ENCODE results near the gene MUC5B.

Gene MUC5B

DNA sequence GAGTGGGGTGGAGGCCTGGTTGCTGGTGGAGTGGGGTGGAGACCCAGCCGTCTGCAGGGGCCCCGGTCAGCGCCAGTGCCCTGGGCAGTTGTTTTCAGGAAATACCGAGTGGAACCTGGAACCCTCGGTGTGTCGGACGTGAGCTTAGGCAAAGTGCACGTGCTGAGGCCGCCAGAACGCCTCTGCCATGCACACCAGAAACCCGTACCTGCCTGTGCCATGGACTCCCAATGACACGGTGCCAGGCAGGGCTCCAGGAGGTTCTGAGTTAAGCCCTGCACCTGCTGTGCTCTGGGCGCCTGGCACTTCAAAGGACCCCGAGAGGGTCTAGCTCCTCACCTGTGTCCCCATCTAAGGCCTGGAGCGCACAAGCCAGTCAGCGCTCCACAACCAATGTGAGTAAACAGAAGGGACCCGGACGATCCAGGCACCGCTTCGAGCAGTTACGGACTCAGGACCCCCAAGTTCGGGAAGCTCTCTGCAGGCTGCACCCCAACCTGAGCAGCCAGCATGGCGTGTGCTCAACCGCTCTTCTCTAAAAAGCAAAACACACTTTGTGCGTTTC, 74.2 kb downstream of the MUC5B start:
- Histone ChIP-seq H3K27me3 (replicated peaks in 2 of 5; ENCODE audit: control insufficient read depth in 4 of 5, insufficient read depth in 5 of 5, low read length in 4 of 5) (no peaks in the 10 kb centered on the region), H3K9me3 (ENCODE audit: control extremely low read depth in 1 of 5, control insufficient read depth in 4 of 5, insufficient read depth in 2 of 5, low read depth in 1 of 5, low read length in 4 of 5) (no peaks in the 10 kb centered on the region), H3K4me3 (ENCODE audit: control insufficient read depth in 1 of 7, extremely low read depth in 1 of 7, insufficient read depth in 4 of 7, low read depth in 2 of 7, low read length in 6 of 7) (no peak overlapping the region), H3K4me1 (ENCODE audit: control extremely low read depth in 1 of 4, control insufficient read depth in 4 of 4, insufficient read depth in 4 of 4, low read length in 3 of 4) (peaks cover 0 to 35% (median 24%) of the 10 kb centered on the region in 4 experiments), H3K36me3 (ENCODE audit: control insufficient read depth in 4 of 4, insufficient read depth in 4 of 4, low read length in 3 of 4) (peaks cover 2 to 50% (median 20%) of the 10 kb centered on the region in 4 experiments), H3K27ac (ENCODE audit: insufficient read depth in 1 of 2, low read depth in 1 of 2, low read length in 2 of 2, poor library complexity in 1 of 2, severe bottlenecking in 2 of 2) (peak overlapping the region in 1 of 2 experiments; percentile 56)
- WGBS (ENCODE audit: insufficient coverage): 96% methylated on average over 25 of the region's 25 CpGs
- no peak for DNase-seq
- ChIA-PET CTCF (interaction anchor here (0.9 to 1.0 kb wide), 2 partner anchors 11 to 220 kb away, joined by 3 to 4 read pairs; no protein-coding TSS in a partner anchor), POLR2A (interaction anchor here (0.8 kb wide), 2 partner anchors 12 to 32 kb away, joined by 3 to 4 read pairs; partner anchors contain the start of gene TOLLIP)

DNA sequence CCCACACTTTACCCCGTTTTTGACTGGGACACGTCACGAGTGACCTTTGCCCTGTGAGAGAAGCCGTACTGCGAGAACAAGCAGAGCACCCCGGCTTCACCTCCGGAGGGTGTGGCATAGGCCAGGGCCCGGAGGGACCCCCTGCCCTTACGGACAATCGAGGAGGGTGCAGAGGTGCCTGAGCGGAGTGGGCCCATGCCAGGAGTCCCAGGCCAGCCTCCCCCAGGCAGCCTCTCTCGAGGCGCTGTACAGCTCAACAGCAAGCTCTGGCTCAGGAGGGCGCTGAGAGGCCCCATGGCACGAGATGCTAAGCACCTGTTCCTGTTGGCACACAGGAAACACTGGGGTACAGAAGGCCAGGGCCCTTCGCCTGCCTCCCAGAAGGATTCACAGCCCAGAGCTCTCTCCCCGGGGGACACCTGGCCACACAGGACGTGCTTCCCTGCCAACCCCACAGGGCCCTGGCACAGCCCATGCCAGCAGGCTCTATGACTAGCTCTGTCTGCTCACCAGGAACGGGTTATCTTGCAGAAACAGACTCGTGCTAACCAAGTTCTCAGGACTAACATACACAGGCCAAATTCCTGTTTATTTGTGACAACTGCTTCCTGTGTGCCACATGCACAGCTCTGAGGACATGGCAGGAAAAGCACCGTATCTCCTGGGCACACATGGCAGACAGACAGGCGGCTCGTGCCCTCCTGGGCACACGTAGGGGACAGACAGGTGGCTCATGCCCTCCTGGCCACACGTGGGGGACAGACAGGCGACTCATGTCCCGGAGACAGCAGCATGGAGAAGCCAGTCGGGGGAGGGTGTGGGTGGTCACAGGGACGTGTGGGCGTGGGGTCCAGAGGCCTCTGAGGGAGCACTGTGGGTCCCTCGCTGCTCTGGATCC, 75.0 kb downstream of the MUC5B start:
- CTCF ChIA-PET: interaction anchor here (0.9 to 1.0 kb wide), 3 partner anchors 11 to 219 kb away, joined by 3 to 7 read pairs (median 4); no protein-coding TSS in a partner anchor
- H3K4me3 ChIP-seq (ENCODE audit: control insufficient read depth in 1 of 7, extremely low read depth in 1 of 7, insufficient read depth in 4 of 7, low read depth in 2 of 7, low read length in 6 of 7): peak overlapping the region in 1 of 7 experiments; percentile 23
- 42% methylated on average over 30 of the region's 31 CpGs for WGBS (ENCODE audit: insufficient coverage)

DNA sequence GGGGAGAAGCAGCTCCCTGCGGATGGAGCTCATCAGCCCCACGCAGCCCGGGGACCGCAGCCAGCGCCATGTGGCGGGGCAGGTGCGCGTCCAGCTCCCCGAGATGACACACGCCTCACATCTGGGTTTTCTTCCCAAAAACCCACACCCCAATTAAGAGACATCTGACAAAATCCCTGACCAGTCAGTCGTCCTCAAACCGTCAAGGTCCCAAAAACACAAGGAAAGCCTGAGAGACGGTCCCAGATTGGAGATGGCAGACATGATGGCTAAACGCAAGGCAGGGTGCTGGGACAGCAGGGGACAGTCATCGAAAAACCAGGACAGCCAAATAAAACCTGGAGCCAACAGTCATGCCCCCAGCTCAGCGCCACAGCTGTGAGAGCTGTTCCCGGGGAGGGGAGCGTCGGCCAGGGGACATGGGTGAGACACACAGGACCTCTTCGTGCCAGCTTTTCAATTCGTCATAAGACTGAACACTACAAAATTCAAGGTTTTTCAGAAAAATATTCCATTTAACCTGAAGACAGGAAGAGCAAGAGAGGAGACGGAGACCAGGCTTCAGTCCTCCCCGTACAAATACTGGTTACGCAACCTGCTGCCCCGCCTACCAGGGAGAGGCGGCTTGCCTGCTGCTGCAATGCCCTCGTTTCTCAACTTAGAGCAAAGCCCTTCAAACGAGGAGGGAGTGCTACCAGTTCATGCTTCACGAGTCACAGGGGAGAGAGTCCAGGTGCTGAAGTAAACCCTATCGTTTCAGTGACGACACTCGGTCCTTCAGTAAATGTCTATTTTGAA, 76.0 kb downstream of the MUC5B start:
- Histone ChIP-seq H3K4me3 (ENCODE audit: control insufficient read depth in 1 of 7, extremely low read depth in 1 of 7, insufficient read depth in 4 of 7, low read depth in 2 of 7, low read length in 6 of 7) (peak overlapping the region in 1 of 7 experiments; percentile 28), H3K36me3 (ENCODE audit: control insufficient read depth in 4 of 4, insufficient read depth in 4 of 4, low read length in 3 of 4) (peaks cover 2 to 32% (median 11%) of the 10 kb centered on the region in 4 experiments), H3K4me1 (ENCODE audit: control extremely low read depth in 1 of 4, control insufficient read depth in 4 of 4, insufficient read depth in 4 of 4, low read length in 3 of 4) (peaks cover 0 to 39% (median 31%) of the 10 kb centered on the region in 4 experiments), H3K27ac (ENCODE audit: insufficient read depth in 1 of 2, low read depth in 1 of 2, low read length in 2 of 2, poor library complexity in 1 of 2, severe bottlenecking in 2 of 2) (peak overlapping the region in 1 of 2 experiments; percentile 33), H3K9me3 (ENCODE audit: control extremely low read depth in 1 of 5, control insufficient read depth in 4 of 5, insufficient read depth in 2 of 5, low read depth in 1 of 5, low read length in 4 of 5) (no peaks in the 10 kb centered on the region), H3K27me3 (replicated peaks in 2 of 5; ENCODE audit: control insufficient read depth in 4 of 5, insufficient read depth in 5 of 5, low read length in 4 of 5) (no peaks in the 10 kb centered on the region)
- ChIA-PET CTCF (interaction anchor here (1.0 kb wide), 1 partner anchor 12 kb away, joined by 7 read pairs; no protein-coding TSS in a partner anchor), POLR2A (no interaction called here)
- WGBS (ENCODE audit: insufficient coverage): 65% methylated on average over 22 of the region's 32 CpGs
- peak in 2 of 3 donors; percentile 65 to 76 for DNase-seq

More for the DNA sequence above, 75.0 kb downstream of the MUC5B start:
- no peaks in the 10 kb centered on the region for H3K9me3 ChIP-seq (ENCODE audit: control extremely low read depth in 1 of 5, control insufficient read depth in 4 of 5, insufficient read depth in 2 of 5, low read depth in 1 of 5, low read length in 4 of 5)
- peak; percentile 79 to 95 (median 85) for DNase-seq
- peaks cover 0 to 35% (median 26%) of the 10 kb centered on the region in 4 experiments for H3K4me1 ChIP-seq (ENCODE audit: control extremely low read depth in 1 of 4, control insufficient read depth in 4 of 4, insufficient read depth in 4 of 4, low read length in 3 of 4)
- POLR2A ChIA-PET: interaction anchor here (0.8 kb wide), 2 partner anchors 12 to 32 kb away, joined by 3 to 4 read pairs; partner anchors contain the start of gene TOLLIP
- peaks cover 2 to 43% (median 14%) of the 10 kb centered on the region in 4 experiments for H3K36me3 ChIP-seq (ENCODE audit: control insufficient read depth in 4 of 4, insufficient read depth in 4 of 4, low read length in 3 of 4)
- peak overlapping the region in 1 of 2 experiments; percentile 56 for H3K27ac ChIP-seq (ENCODE audit: insufficient read depth in 1 of 2, low read depth in 1 of 2, low read length in 2 of 2, poor library complexity in 1 of 2, severe bottlenecking in 2 of 2)
- no peaks in the 10 kb centered on the region for H3K27me3 ChIP-seq (replicated peaks in 2 of 5; ENCODE audit: control insufficient read depth in 4 of 5, insufficient read depth in 5 of 5, low read length in 4 of 5)

DNA sequence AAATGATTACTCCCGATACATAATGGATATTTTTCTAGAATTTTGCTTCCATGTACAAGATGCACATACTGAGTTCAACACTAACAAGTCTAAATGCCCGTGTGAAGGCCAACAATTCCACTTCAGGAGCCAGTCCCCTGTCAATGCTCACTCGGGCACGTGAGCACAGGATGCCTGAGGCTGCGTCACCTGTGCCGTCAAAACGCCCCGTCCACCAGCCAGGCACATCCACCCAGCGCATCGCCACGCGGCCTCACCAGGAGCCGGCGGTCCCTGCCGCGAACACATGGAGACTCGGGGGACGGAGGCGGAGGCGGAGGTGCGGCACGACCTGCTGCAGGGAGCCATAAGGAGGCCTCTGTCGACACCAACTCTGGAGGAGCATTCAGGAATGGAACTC, 76.8 kb downstream of the MUC5B start:
- Histone ChIP-seq H3K4me3 (ENCODE audit: control insufficient read depth in 1 of 7, extremely low read depth in 1 of 7, insufficient read depth in 4 of 7, low read depth in 2 of 7, low read length in 6 of 7) (no peak overlapping the region), H3K27ac (ENCODE audit: insufficient read depth in 1 of 2, low read depth in 1 of 2, low read length in 2 of 2, poor library complexity in 1 of 2, severe bottlenecking in 2 of 2) (no peak overlapping the region), H3K4me1 (ENCODE audit: control extremely low read depth in 1 of 4, control insufficient read depth in 4 of 4, insufficient read depth in 4 of 4, low read length in 3 of 4) (peaks cover 0 to 40% (median 31%) of the 10 kb centered on the region in 4 experiments), H3K9me3 (ENCODE audit: control extremely low read depth in 1 of 5, control insufficient read depth in 4 of 5, insufficient read depth in 2 of 5, low read depth in 1 of 5, low read length in 4 of 5) (no peaks in the 10 kb centered on the region), H3K27me3 (replicated peaks in 2 of 5; ENCODE audit: control insufficient read depth in 4 of 5, insufficient read depth in 5 of 5, low read length in 4 of 5) (no peaks in the 10 kb centered on the region), H3K36me3 (ENCODE audit: control insufficient read depth in 4 of 4, insufficient read depth in 4 of 4, low read length in 3 of 4) (peaks cover 2 to 34% (median 11%) of the 10 kb centered on the region in 4 experiments)
- POLR2A ChIA-PET: no interaction called here
- CTCF ChIA-PET: no interaction called here
- 96% methylated on average over 21 of the region's 23 CpGs for WGBS (ENCODE audit: insufficient coverage)
- DNase-seq: no peak

DNA sequence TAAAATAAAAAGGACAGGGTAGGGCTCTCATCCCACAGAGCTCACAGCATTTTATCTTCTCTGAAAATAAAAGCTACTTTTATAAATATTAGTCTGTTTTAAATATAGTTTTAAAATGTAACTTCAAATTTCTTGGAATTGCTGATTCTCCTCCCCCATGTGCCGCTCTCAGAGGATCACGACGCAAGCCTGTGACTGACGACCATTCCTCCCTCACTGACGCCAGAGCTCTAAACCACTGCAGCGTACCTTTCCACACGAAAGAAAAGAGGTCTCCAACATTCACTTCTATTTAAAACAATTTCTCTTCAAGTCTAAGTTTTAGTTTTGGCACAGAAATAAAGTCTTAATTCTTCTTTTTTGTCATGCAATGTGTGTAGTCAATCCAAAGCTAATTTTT, 77.3 kb downstream of the MUC5B start:
- H3K4me3 ChIP-seq (ENCODE audit: control insufficient read depth in 1 of 7, extremely low read depth in 1 of 7, insufficient read depth in 4 of 7, low read depth in 2 of 7, low read length in 6 of 7): no peak overlapping the region
- DNase-seq: no peak
- H3K36me3 ChIP-seq (ENCODE audit: control insufficient read depth in 4 of 4, insufficient read depth in 4 of 4, low read length in 3 of 4): peaks cover 2 to 33% (median 9%) of the 10 kb centered on the region in 4 experiments
- H3K27ac ChIP-seq (ENCODE audit: insufficient read depth in 1 of 2, low read depth in 1 of 2, low read length in 2 of 2, poor library complexity in 1 of 2, severe bottlenecking in 2 of 2): no peak overlapping the region
- no peaks in the 10 kb centered on the region for H3K9me3 ChIP-seq (ENCODE audit: control extremely low read depth in 1 of 5, control insufficient read depth in 4 of 5, insufficient read depth in 2 of 5, low read depth in 1 of 5, low read length in 4 of 5)
- WGBS (ENCODE audit: insufficient coverage): 74% methylated on average over 6 of the region's 7 CpGs
- ChIA-PET POLR2A (no interaction called here), CTCF (interaction anchor here (0.6 kb wide), 1 partner anchor 33 kb away, joined by 3 read pairs; no protein-coding TSS in a partner anchor)
- H3K27me3 ChIP-seq (replicated peaks in 2 of 5; ENCODE audit: control insufficient read depth in 4 of 5, insufficient read depth in 5 of 5, low read length in 4 of 5): no peaks in the 10 kb centered on the region
- peaks cover 0 to 40% (median 31%) of the 10 kb centered on the region in 4 experiments for H3K4me1 ChIP-seq (ENCODE audit: control extremely low read depth in 1 of 4, control insufficient read depth in 4 of 4, insufficient read depth in 4 of 4, low read length in 3 of 4)

DNA sequence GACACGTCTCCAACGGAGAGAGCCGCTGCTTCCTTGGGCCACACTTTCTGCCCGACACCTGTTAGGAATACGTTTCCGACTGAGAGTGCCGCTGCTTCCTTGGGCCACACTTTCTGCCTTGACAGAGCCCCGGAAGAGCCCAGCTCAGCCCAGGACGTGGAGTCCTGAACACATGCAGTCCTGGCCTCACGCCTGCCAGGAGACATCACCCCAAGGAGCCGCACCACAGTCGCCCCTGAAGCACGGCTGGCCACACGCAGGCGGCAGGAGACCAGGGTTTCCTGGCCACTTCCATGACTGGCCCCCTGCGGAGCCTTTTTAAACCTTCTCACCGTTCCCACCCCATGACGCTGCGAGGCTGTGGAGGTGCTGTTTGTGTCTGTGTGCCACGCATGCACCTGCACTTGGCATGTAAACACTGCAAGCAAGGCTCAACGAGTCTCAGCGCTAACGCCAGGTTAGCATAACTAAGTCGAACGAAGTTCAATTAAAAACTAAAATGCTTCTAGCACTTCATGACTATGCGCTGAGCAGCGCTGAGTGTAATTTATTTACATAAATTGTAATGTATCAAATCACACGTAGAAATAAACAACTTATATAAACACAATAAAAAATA, 77.8 kb downstream of the MUC5B start:
- no peaks in the 10 kb centered on the region for H3K27me3 ChIP-seq (replicated peaks in 2 of 5; ENCODE audit: control insufficient read depth in 4 of 5, insufficient read depth in 5 of 5, low read length in 4 of 5)
- ChIA-PET CTCF (interaction anchor here (0.6 kb wide), 1 partner anchor 33 kb away, joined by 3 read pairs; no protein-coding TSS in a partner anchor), POLR2A (interaction anchor here (1.0 kb wide), 1 partner anchor 9 kb away, joined by 3 read pairs; the partner anchor contains the start of gene TOLLIP)
- peaks cover 0 to 32% (median 10%) of the 10 kb centered on the region in 4 experiments for H3K36me3 ChIP-seq (ENCODE audit: control insufficient read depth in 4 of 4, insufficient read depth in 4 of 4, low read length in 3 of 4)
- no peaks in the 10 kb centered on the region for H3K9me3 ChIP-seq (ENCODE audit: control extremely low read depth in 1 of 5, control insufficient read depth in 4 of 5, insufficient read depth in 2 of 5, low read depth in 1 of 5, low read length in 4 of 5)
- no peak overlapping the region for H3K4me3 ChIP-seq (ENCODE audit: control insufficient read depth in 1 of 7, extremely low read depth in 1 of 7, insufficient read depth in 4 of 7, low read depth in 2 of 7, low read length in 6 of 7)
- H3K4me1 ChIP-seq (ENCODE audit: control extremely low read depth in 1 of 4, control insufficient read depth in 4 of 4, insufficient read depth in 4 of 4, low read length in 3 of 4): peaks cover 0 to 40% (median 31%) of the 10 kb centered on the region in 4 experiments
- no peak overlapping the region for H3K27ac ChIP-seq (ENCODE audit: insufficient read depth in 1 of 2, low read depth in 1 of 2, low read length in 2 of 2, poor library complexity in 1 of 2, severe bottlenecking in 2 of 2)
- 96% methylated on average over 20 of the region's 28 CpGs for WGBS (ENCODE audit: insufficient coverage)
- DNase-seq: no peak
